Raji (cell line): ENCODE results near the gene RIOX2.

Experiments
- POLR2A ChIP-seq: IDR thresholded peaks from 2 replicates; pipeline ENCODE4 v1.6.1; 2011; ENCODE audit warnings: low read depth, low read length, control low read depth; ENCODE audit not compliant: insufficient read depth

RIOX2 gene

GRCh38 chr3:97914388-97914787 lies 57.8 kb downstream of the RIOX2 start:
- no peak for TF ChIP-seq POLR2A

- no peak for TF ChIP-seq POLR2A
Observed at GRCh38 chr3:97911459-97911858, 60.8 kb downstream of the RIOX2 start.

- TF ChIP-seq POLR2A = no peak
Observed at GRCh38 chr3:97910931-97911351, 61.3 kb downstream of the RIOX2 start.

DNA sequence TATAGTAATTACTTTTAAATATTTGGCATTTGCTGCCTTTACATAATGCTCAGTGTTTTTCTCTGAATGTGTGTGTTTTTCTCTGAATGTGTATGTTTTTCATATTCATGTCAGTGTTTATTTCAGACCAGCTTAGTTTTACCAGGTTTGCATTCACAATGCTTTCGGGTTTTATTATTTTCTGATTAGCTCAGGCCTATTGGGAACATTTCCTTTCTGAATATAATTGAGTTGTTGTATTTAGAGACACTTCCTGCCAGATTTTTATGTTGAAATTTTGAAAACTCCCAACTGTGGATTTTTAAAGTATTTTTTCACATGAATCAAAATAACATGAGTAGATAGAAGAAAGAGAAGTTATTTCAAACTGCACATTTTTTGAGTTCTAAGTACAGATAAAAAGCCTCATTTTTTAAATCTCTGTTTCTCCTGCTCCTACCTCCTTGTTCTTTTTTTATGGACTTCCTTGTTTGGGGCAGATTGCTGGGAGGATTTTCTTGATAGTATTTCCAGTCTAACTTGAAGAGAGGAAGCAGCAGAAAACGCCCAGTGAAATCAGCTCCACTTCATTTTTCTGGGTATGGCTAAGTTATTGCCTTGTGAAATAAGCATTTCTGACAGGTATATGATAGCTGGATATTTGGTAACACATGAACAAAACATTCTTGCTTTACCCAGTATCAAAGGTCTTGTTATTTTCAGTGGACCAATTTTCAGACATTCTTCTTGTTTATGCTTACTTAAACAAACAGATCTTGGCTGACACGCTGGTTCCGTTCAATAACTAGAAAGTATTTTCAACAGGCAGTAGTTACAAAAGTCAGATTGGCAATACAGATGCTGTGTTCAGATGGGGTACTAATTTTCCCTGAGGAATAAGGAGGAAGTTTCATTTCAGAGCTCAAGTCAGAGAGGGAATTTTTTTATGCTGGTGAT lies 70.7 kb downstream of the RIOX2 start:
- TF ChIP-seq POLR2A = no peak

- no peak for TF ChIP-seq POLR2A
Observed at GRCh38 chr3:97899331-97899730, 72.9 kb downstream of the RIOX2 start.

DNA sequence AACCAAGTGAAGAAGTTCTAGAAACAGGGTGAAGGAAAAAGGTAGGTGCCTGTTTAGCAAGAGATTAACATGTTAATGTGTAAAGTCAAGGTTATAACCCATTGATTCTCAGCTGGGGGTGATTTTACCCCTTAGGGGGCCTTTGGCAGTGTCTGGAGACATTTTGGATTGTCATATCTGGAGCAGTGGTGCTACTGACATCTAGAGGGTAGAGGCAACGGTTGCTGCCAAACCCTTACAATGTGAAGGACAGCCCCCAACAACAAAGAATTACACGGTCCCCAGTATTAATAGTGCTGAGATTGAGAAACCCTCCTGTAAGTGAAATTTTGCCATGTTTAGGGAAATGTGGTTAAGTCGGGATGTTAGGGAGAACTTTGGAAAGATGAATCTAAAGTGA lies 75.7 kb downstream of the RIOX2 start:
- TF ChIP-seq POLR2A = no peak

DNA sequence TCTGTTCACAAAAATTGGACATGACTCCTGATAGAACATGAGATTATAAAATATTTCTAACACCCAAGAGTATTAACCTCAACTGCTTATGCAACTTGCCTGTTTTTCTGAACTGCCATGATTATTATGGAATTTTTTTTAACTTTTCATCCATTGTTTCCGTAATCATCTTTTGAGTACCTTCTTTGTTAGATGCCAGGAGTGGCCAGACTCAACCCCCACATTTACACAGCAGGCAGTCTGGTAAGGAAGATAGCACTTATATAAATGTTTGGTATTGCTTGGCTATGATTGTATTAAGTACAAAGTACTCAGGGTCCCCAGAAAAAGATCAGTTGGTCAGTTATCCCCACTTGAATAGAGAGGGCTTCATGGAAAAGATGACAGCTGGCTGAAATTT lies 76.1 kb downstream of the RIOX2 start:
- TF ChIP-seq POLR2A = no peak

GRCh38 chr3:97895216-97895615 lies 77.0 kb downstream of the RIOX2 start:
- TF ChIP-seq POLR2A = no peak

GRCh38 chr3:97892852-97893251 lies 79.4 kb downstream of the RIOX2 start:
- no peak for TF ChIP-seq POLR2A
